Measurements from ENCODE around the gene SMARCA4. TPM values are rescaled to one million over a fixed set of nuclear protein-coding genes. Genes with fewer than 3 reads are reported as not detected.
A peak's percentile ranks its signal among the peaks of the same experiment; 100 is the strongest.
"Not testable (repeated sequence)": the region's sequence is repeated elsewhere in the genome, so short reads cannot be mapped to it uniquely, and the experiment has no call there.

SMARCA4 gene
- total RNA-seq, 1 experiment from 2014 or later, result 120 TPM

GRCh38 chr19:10981252-10981895, 20.5 kb downstream of the SMARCA4 start:
- no peak overlapping the region for H3K4me3 ChIP-seq
- no peak overlapping the region for H3K27ac ChIP-seq
- peaks cover 29% of the 10 kb centered on the region for H3K36me3 ChIP-seq
- DNase-seq, result no peak
- no peaks in the 10 kb centered on the region for H3K4me1 ChIP-seq
- H3K27me3 ChIP-seq, result no peaks in the 10 kb centered on the region
- no peaks in the 10 kb centered on the region for H3K9me3 ChIP-seq (replicated peaks)

- H3K36me3 ChIP-seq, result peaks cover 32% of the 10 kb centered on the region
- H3K4me1 ChIP-seq, result no peaks in the 10 kb centered on the region
- H3K27ac ChIP-seq, result no peak overlapping the region
- no peaks in the 10 kb centered on the region for H3K27me3 ChIP-seq
- no peak overlapping the region for H3K4me3 ChIP-seq
- H3K9me3 ChIP-seq (replicated peaks), result no peaks in the 10 kb centered on the region
- no peak for DNase-seq
These were observed 22.2 kb downstream of the SMARCA4 start for GRCh38 chr19:10983026-10983425.

DNA sequence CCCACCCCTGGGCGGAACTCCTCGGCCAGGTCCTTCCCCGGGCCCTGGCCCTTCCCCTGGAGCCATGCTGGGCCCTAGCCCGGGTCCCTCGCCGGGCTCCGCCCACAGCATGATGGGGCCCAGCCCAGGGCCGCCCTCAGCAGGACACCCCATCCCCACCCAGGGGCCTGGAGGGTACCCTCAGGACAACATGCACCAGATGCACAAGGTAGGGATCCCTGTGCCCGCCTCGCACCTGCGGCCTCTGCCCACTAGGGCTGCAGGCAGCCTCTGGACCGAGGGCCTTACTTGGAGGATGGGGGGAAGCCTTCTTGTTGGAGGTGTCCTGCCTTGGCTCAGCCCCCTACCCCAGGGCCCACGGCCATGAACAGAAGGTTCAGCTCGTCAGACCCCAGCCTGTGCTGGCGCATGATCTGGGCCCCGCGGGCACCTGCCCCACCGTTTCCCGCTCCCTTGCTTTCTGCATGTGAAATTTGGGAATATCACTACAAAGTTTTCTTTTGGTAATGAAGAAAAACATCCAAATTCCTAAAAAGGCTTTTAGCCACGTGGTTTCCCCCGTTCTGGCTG, 23.4 kb downstream of the SMARCA4 start:
- Histone ChIP-seq H3K27ac (no peak overlapping the region), H3K4me3 (no peak overlapping the region), H3K36me3 (peaks cover 34% of the 10 kb centered on the region)

GRCh38 chr19:10985502-10985901, 24.7 kb downstream of the SMARCA4 start:
- H3K4me3 ChIP-seq, result no peak overlapping the region
- no peak for DNase-seq
- no peaks in the 10 kb centered on the region for H3K4me1 ChIP-seq
- H3K27me3 ChIP-seq, result no peaks in the 10 kb centered on the region
- no peak overlapping the region for H3K27ac ChIP-seq
- peaks cover 42% of the 10 kb centered on the region for H3K36me3 ChIP-seq
- no peaks in the 10 kb centered on the region for H3K9me3 ChIP-seq (replicated peaks)

More for the DNA sequence above, 23.4 kb downstream of the SMARCA4 start:
- Histone ChIP-seq H3K9me3 (replicated peaks) (no peaks in the 10 kb centered on the region), H3K4me1 (no peaks in the 10 kb centered on the region), H3K27me3 (no peaks in the 10 kb centered on the region)
- DNase-seq, result no peak

- Histone ChIP-seq H3K4me3 (no peak overlapping the region), H3K4me1 (no peaks in the 10 kb centered on the region), H3K36me3 (peaks cover 49% of the 10 kb centered on the region), H3K27me3 (no peaks in the 10 kb centered on the region), H3K9me3 (replicated peaks) (no peaks in the 10 kb centered on the region), H3K27ac (no peak overlapping the region)
- no peak for DNase-seq
These were observed 25.7 kb downstream of the SMARCA4 start for GRCh38 chr19:10986301-10987127.

GRCh38 chr19:10987571-10988297, 26.9 kb downstream of the SMARCA4 start:
- H3K4me1 ChIP-seq, result no peaks in the 10 kb centered on the region
- no peak for DNase-seq
- no peak overlapping the region for H3K4me3 ChIP-seq
- no peaks in the 10 kb centered on the region for H3K27me3 ChIP-seq
- peaks cover 49% of the 10 kb centered on the region for H3K36me3 ChIP-seq
- H3K9me3 ChIP-seq (replicated peaks), result no peaks in the 10 kb centered on the region
- H3K27ac ChIP-seq, result no peak overlapping the region

GRCh38 chr19:10988380-10988779, 27.6 kb downstream of the SMARCA4 start:
- Histone ChIP-seq H3K27me3 (no peaks in the 10 kb centered on the region), H3K36me3 (peaks cover 53% of the 10 kb centered on the region), H3K9me3 (replicated peaks) (no peaks in the 10 kb centered on the region), H3K4me1 (no peaks in the 10 kb centered on the region), H3K27ac (no peak overlapping the region), H3K4me3 (no peak overlapping the region)
- DNase-seq, result no peak

- no peaks in the 10 kb centered on the region for H3K4me1 ChIP-seq
These were observed 28.1 kb downstream of the SMARCA4 start for GRCh38 chr19:10988921-10989320.

DNA sequence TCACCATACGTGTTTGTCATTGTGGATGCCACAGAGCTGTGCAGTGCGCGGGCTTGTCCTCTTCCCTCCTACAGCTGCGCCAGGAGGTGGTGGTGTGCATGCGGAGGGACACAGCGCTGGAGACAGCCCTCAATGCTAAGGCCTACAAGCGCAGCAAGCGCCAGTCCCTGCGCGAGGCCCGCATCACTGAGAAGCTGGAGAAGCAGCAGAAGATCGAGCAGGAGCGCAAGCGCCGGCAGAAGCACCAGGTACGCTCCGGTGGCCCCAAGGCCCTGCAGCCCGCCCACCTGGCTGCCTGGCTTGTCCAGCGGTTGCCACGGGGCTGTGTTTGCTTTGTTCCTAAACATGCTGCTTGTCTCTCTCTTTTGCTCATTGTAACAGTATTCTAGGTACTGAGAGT, 30.2 kb downstream of the SMARCA4 start:
- Histone ChIP-seq H3K36me3 (peaks cover 55% of the 10 kb centered on the region), H3K4me1 (no peaks in the 10 kb centered on the region), H3K27ac (no peak overlapping the region), H3K4me3 (no peak overlapping the region), H3K27me3 (no peaks in the 10 kb centered on the region), H3K9me3 (replicated peaks) (no peaks in the 10 kb centered on the region)
- DNase-seq, result no peak

More at GRCh38 chr19:10988921-10989320, 28.1 kb downstream of the SMARCA4 start:
- no peak for DNase-seq
- H3K36me3 ChIP-seq, result peaks cover 49% of the 10 kb centered on the region
- no peaks in the 10 kb centered on the region for H3K9me3 ChIP-seq (replicated peaks)
- H3K27me3 ChIP-seq, result no peaks in the 10 kb centered on the region
- no peak overlapping the region for H3K27ac ChIP-seq
- no peak overlapping the region for H3K4me3 ChIP-seq

DNA sequence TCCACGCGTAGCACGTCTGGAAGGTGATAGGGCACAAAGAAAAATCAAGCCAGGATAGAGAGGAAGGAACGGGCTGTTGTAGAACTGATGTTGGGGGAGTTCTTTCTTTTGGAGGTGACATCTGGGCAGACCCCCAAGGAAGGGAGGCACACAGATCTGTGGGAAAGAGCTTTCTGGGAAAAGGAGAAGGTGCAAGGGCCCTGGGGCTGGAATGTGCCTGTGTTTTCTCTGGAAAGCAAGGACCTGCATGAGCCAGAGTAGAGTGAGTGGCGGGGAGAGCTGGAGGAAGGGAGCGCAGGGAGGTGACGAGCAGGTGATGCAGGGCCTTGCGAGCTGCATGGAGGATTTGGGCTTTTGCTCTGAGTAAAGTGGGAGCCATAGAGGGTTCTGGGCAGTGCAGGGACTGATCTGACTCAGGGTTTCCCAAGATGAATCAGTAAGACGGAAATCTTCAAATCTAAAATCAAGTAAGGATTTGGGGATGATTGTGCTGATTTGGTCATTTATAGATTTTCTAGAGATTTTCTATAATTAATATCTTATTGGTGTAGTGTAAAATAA, 30.8 kb downstream of the SMARCA4 start:
- H3K36me3 ChIP-seq, result peaks cover 53% of the 10 kb centered on the region
- no peaks in the 10 kb centered on the region for H3K9me3 ChIP-seq (replicated peaks)
- H3K27ac ChIP-seq, result no peak overlapping the region
- no peak for DNase-seq
- H3K4me3 ChIP-seq, result no peak overlapping the region
- no peaks in the 10 kb centered on the region for H3K27me3 ChIP-seq
- no peaks in the 10 kb centered on the region for H3K4me1 ChIP-seq

- H3K4me1 ChIP-seq; H3K9me3 ChIP-seq (replicated peaks); H3K27ac ChIP-seq; H3K4me3 ChIP-seq; DNase-seq; H3K27me3 ChIP-seq: not testable (repeated sequence)
- peaks cover 55% of the 10 kb centered on the region for H3K36me3 ChIP-seq
These were observed 31.3 kb downstream of the SMARCA4 start for GRCh38 chr19:10992174-10992573.

GRCh38 chr19:10995926-10996600, 35.2 kb downstream of the SMARCA4 start:
- H3K27ac ChIP-seq, result no peak overlapping the region
- no peak for DNase-seq
- peaks cover 66% of the 10 kb centered on the region for H3K36me3 ChIP-seq
- H3K9me3 ChIP-seq (replicated peaks), result no peaks in the 10 kb centered on the region
- no peaks in the 10 kb centered on the region for H3K27me3 ChIP-seq
- no peaks in the 10 kb centered on the region for H3K4me1 ChIP-seq
- no peak overlapping the region for H3K4me3 ChIP-seq

- H3K4me3 ChIP-seq, result no peak overlapping the region
- H3K4me1 ChIP-seq, result no peaks in the 10 kb centered on the region
- H3K36me3 ChIP-seq, result peaks cover 73% of the 10 kb centered on the region
- no peak overlapping the region for H3K27ac ChIP-seq
- no peaks in the 10 kb centered on the region for H3K27me3 ChIP-seq
- peak in 1 of 2 experiments; percentile 13 for DNase-seq
- H3K9me3 ChIP-seq (replicated peaks), result no peaks in the 10 kb centered on the region
These were observed 37.3 kb downstream of the SMARCA4 start for GRCh38 chr19:10998045-10998533.

DNA sequence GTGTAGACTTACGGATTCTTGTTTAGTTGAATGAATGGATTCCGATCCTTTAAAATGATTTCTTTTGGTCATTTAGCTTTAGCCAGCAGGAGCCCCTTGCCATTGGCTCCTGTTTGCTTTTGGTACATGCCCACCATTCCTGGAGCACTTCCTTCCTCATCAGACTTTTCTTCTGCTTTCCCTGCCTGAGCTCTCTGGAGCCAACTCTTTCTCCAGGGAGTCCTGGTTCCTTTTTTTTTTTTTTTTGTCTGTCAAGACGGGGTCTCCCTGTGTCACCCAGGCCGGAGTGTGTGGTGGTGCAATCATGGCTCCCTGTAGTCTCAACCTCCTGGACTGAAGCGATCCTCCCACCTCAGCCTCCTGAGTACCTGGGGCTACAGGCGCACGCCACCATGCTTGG, 37.8 kb downstream of the SMARCA4 start:
- Histone ChIP-seq H3K27ac (no peak overlapping the region), H3K4me3 (no peak overlapping the region), H3K9me3 (replicated peaks) (no peaks in the 10 kb centered on the region), H3K27me3 (no peaks in the 10 kb centered on the region), H3K4me1 (no peaks in the 10 kb centered on the region), H3K36me3 (peaks cover 76% of the 10 kb centered on the region)
- DNase-seq, result no peak

All from SJCRH30 (cell line).